ENCODE measurements around the gene UCK1. TPM values are rescaled to one million over a fixed set of nuclear protein-coding genes. Genes with fewer than 3 reads are reported as not detected.
A peak's percentile ranks its signal among the peaks of the same experiment; 100 is the strongest.

UCK1 gene
- total RNA-seq (10 to 100 TPM; 26.1 to 32.0 (median 27.9) TPM), polyA plus RNA-seq (31.5 TPM)
- long read RNA-seq, donor 1, transcript UCK1-204 (7 exons, 2,167 nt) = major isoform, 129 of 165 reads
- long read RNA-seq, donor 1, partial matches to known transcripts = 8 of 165 reads
- long read RNA-seq, donor 1, other reads (novel, unspliced or antisense) = 24 of 165 reads
- long read RNA-seq, donor 2, transcript UCK1-204 (7 exons, 2,167 nt) = major isoform, 70 of 89 reads
- long read RNA-seq, donor 2, partial matches to known transcripts = 4 of 89 reads
- long read RNA-seq, donor 2, other reads (novel, unspliced or antisense) = 13 of 89 reads
- long read RNA-seq, donor 3, transcript UCK1-204 (7 exons, 2,167 nt) = major isoform, 127 of 170 reads
- long read RNA-seq, donor 3, transcript UCK1-202 (7 exons, 2,051 nt) = minor isoform, 8 of 170 reads
- long read RNA-seq, donor 3, partial matches to known transcripts = 8 of 170 reads
- long read RNA-seq, donor 3, other reads (novel, unspliced or antisense) = 26 of 170 reads
- long read RNA-seq, donor 4, transcript UCK1-204 (7 exons, 2,167 nt) = major isoform, 47 of 73 reads
- long read RNA-seq, donor 4, partial matches to known transcripts = 1 of 73 reads
- long read RNA-seq, donor 4, other reads (novel, unspliced or antisense) = 22 of 73 reads

DNA sequence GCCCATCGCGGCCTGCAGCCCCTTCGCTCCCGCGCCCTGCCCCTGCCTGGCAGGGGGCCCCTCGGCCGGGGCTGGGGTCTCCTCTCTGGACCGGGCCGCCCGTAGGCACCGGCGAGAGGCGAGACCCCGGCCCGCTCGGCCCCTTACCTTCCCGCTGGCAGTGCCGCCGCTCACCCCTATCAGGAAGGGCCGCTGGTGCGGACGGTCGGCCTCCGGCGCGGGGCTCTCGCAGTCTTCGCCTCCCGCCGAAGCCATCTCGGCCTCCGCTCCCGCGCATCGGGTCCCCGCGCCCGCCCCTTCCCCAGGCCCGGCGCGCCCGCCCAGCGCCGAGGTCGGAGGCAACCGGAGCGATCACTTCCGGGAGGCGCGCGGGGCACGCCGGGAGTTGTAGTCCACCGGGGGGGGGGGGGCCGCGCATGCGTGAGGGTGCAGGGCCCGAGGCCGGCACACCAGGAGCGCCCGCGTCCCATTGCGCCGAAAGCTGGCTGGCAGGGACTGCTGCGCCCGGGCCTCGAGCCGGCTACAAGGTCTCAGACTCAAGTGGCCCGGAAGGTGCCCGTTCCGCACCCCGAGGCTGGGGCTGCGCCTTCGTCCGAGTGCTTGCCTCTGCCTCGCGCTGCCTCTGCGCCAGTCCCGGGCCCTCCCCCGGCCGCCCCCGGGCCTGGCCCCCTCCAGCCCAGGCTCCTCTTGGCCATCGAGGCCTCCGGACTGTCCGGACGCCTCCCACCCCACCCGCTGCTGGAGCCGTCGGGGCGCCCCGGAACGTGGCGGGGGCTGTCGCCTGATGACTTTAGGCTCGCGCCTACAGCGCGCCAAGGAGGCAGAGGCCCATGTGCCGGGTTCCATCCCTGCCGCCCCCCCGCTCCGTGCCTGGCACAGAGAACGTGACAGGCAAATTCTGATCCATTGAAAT, at the start of gene UCK1:
Gene UCK1 (minus strand): TSS at position 344 of the 913 bp plus-strand sequence. CDS start 89 bp downstream, at position 255.
- H3K27ac ChIP-seq (ENCODE audit: low read length) = peak within 1 kb of the TSS; percentile 46
- 7% methylated on average over 103 of the region's 103 CpGs for WGBS
- intact Hi-C loops (cut with DNase I) = no loop called here
- peak; percentile 84 to 94 (median 93) for DNase-seq
- ATAC-seq = peak; percentile 96 to 98
- H3K9me3 ChIP-seq (ENCODE audit: control insufficient read depth, low read length) = no peaks in the 10 kb centered on the region
- peak within 1 kb of the TSS; percentile 96 for H3K4me3 ChIP-seq (ENCODE audit: low read length)
- H3K27me3 ChIP-seq (ENCODE audit: control insufficient read depth, insufficient read depth) = no peaks in the 10 kb centered on the region
- H3K4me1 ChIP-seq (ENCODE audit: control insufficient read depth, insufficient read depth, low read length) = peaks cover 3% of the 10 kb centered on the region

DNA sequence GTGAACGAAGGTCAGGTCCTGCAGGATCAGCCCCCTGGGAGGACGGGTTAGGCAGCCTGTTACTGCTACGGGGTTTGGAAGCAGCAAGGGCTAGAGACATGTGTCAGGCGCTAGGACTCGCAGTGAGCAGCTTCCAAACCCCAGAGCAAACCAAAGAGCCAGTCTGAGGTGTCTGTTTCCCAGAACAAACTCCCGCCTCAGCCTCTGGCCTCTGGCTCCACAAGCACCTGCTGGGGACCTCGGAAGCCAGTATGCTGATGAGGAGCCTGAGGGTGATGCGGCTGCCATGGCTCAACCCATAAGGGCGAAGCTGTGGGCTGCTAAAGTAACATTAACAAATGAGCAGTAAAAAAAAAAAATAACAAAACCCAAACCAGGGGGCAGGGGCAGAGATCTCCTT, 49.3 kb upstream of the UCK1 start:
- ATAC-seq (no peak), DNase-seq (no peak)
- Histone ChIP-seq H3K9me3 (ENCODE audit: control insufficient read depth, low read length) (no peaks in the 10 kb centered on the region), H3K27ac (ENCODE audit: low read length) (no peak overlapping the region), H3K27me3 (ENCODE audit: control insufficient read depth, insufficient read depth) (no peaks in the 10 kb centered on the region), H3K4me1 (ENCODE audit: control insufficient read depth, insufficient read depth, low read length) (peaks cover 2% of the 10 kb centered on the region), H3K4me3 (ENCODE audit: low read length) (no peak overlapping the region)
- WGBS = 85% methylated on average over 9 of the region's 9 CpGs
- intact Hi-C loops (cut with DNase I) = no loop called here

DNA sequence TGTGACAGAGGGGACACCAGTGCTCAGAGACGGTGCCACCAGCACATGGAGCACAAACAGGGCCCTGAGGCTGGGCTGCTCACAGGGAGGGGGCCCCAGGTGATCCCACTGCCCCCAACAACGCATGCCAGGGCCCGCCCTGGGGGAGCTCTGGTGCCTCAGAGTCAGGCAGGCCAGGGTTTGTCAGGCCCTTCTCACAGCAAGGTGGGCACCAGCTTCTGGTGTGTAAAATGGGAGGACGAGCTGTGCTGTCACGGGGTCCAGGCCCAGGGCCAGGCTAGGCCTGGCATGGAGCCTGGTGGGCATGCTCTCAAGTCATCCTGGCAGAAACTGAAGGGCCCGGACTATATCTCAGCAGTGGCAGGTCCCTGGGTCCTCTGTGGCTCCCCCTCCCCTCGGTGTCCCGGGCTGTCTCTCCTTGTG, 48.7 kb upstream of the UCK1 start:
- intact Hi-C loops (cut with DNase I) = no loop called here
- Histone ChIP-seq H3K4me1 (ENCODE audit: control insufficient read depth, insufficient read depth, low read length) (peaks cover 2% of the 10 kb centered on the region), H3K9me3 (ENCODE audit: control insufficient read depth, low read length) (no peaks in the 10 kb centered on the region), H3K27ac (ENCODE audit: low read length) (no peak overlapping the region), H3K4me3 (ENCODE audit: low read length) (no peak overlapping the region), H3K27me3 (ENCODE audit: control insufficient read depth, insufficient read depth) (no peaks in the 10 kb centered on the region)
- ATAC-seq (peak; percentile 26 to 58), DNase-seq (peak in 2 of 3 donors; percentile 68 to 79)
- 67% methylated on average over 8 of the region's 8 CpGs for WGBS

DNA sequence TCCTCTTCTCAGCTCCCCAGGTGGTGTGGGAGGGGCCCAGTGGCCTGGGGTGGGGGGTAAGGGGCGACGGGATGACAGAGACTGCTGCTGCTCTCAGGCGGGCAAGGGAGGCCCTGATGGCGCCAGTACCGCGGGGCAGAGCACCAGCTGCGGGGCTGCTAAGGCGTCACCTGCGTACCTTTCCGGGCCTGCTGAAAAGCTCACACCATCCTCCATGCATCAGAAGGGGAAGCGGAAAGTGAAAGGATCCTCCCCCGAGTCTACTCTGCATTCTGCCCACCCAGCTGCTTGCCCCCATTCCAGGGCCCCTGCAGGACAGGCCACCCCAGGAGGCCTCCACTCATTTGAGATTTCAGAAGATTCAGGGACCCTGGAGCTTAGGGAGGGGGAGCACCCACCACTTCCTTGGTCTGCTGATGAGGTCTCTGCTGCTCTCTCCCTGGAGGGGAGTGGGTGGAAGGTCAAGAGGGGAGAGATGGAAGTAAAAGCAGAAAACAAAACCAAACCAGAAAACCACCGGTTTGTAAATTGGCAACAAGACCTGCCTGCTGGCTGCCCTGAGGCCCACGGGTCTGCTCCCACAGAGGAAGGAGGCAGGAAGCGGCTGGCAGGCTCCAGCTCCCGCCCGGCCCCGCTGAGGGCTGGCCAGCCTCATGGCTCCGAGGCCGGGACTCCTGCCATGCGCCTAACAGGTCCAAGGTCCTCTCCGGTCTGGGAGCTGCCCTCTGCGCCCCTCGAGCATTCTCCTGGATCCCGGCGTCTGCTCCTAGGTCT, 47.9 kb upstream of the UCK1 start:
- intact Hi-C loops (cut with DNase I) = no loop called here
- no peak overlapping the region for H3K4me3 ChIP-seq (ENCODE audit: low read length)
- H3K27me3 ChIP-seq (ENCODE audit: control insufficient read depth, insufficient read depth) = no peaks in the 10 kb centered on the region
- H3K27ac ChIP-seq (ENCODE audit: low read length) = no peak overlapping the region
- WGBS = 72% methylated on average over 26 of the region's 26 CpGs
- DNase-seq = peak in 1 of 3 donors; percentile 61
- no peaks in the 10 kb centered on the region for H3K9me3 ChIP-seq (ENCODE audit: control insufficient read depth, low read length)
- H3K4me1 ChIP-seq (ENCODE audit: control insufficient read depth, insufficient read depth, low read length) = peaks cover 2% of the 10 kb centered on the region
- ATAC-seq = no peak

DNA sequence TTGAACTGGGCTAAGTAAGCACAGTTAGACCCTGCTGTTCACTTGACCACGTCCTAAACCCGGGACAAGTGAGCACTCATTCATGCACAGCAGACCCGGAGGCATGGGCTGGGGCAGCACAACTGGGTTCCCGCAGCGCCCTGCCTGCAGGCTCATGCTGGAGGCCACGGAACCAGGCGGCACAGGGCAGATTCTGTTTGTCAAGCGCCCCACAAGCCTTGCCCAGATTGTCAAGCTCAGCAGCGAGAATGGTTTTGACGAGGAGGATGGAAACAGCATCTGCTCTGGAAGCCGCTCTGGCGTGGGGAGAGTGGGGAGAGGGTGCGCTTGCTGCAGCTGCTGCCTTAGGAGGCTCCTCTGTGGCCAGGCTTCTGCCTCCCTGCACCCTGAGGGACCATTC, 47.0 kb upstream of the UCK1 start:
- intact Hi-C loops (cut with DNase I) = no loop called here
- H3K27me3 ChIP-seq (ENCODE audit: control insufficient read depth, insufficient read depth) = no peaks in the 10 kb centered on the region
- 92% methylated on average over 13 of the region's 13 CpGs for WGBS
- ATAC-seq = no peak
- H3K4me3 ChIP-seq (ENCODE audit: low read length) = no peak overlapping the region
- H3K4me1 ChIP-seq (ENCODE audit: control insufficient read depth, insufficient read depth, low read length) = peaks cover 2% of the 10 kb centered on the region
- H3K27ac ChIP-seq (ENCODE audit: low read length) = no peak overlapping the region
- no peak for DNase-seq
- no peaks in the 10 kb centered on the region for H3K9me3 ChIP-seq (ENCODE audit: control insufficient read depth, low read length)

DNA sequence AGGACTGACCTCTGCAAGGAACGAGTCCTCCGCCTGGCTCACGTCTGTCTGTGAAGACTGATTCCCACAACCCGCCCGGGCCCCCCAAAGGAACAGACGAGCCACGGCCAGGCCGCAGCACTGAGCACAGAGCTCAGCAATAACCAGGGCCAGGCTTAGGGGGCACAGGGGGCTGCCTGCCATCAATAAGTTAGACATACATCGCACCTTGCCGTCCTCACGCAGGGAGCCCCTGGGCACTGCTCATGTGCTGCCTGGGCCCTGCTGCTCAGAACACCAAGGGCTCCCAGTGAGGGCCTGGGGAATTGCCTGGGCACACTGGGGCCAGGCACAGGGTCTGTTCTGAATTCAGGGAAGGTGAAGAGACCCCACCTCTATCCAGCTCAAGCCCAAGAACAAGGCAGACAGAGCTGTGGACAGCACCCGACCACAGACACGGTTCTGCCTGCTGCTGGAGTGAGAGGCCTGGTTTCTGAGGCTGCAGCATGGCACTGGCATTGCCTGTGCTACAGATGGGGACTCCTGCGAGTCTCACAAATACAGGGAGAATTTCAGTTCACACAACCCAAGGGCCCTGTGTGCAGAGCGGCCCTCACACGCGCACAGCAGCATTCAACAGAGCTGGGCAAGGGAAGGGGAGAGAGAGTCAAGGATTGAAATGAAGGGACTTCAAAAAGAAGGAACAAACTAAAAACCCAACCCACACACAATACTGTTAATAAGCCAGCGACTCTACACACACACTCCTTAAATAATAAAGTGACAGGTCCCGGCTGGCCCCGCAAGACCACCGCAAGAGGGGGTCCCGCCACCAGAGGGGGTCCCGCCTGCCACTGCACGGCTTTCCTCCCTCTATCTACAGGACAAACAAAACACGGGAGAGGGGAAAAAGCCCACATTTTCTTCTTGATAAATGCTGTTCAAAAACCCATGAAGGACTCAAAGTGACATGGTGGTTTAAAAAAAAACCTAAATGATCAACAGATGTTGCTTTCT, 46.2 kb upstream of the UCK1 start:
- no peaks in the 10 kb centered on the region for H3K9me3 ChIP-seq (ENCODE audit: control insufficient read depth, low read length)
- no peak for ATAC-seq
- peaks cover 2% of the 10 kb centered on the region for H3K4me1 ChIP-seq (ENCODE audit: control insufficient read depth, insufficient read depth, low read length)
- intact Hi-C loops (cut with DNase I) = no loop called here
- no peak overlapping the region for H3K27ac ChIP-seq (ENCODE audit: low read length)
- WGBS = 88% methylated on average over 25 of the region's 25 CpGs
- no peak overlapping the region for H3K4me3 ChIP-seq (ENCODE audit: low read length)
- no peak for DNase-seq
- H3K27me3 ChIP-seq (ENCODE audit: control insufficient read depth, insufficient read depth) = no peaks in the 10 kb centered on the region

DNA sequence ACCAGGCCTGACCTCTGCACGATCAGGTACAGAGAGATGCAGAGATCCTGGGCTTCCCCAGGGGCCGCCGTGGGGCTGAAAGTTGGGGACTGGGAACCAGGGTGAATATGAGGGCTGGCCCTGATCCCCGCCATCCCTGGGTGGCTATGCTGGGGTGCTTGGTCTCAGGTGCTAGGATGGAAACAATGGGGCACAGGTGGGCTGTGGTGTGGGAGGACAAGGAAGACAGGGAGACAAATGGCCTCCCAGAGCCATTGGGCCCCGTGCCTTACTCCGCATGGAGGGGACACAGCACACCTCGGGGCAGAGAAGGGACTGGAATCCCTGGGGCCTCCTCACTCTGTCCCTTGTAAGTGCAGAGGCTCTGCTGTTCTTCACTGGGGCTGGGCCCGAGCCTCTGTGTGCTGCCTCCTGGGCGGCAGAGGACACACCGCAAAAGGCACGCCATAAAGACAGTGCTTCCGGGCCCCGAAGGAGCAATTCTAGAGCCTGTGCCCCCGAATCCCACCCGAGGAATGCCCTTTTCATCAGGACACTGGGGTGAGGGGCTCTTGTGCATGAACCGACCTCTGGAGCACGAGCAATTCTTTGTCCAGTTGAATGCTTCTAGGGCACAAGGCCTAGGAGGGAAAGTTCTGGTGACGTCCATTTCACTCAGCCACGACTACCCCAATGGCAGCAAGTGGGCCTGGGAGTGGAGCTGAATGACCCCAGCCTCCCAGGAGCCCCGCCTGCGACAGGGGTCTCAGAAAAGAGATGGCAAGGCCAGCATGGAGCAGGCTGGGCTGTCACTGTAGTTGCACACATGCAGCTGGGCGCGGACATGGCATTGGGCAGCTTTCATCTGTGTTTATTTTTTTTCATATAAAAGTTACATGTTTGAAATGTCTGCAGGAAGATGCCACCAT, 45.1 kb upstream of the UCK1 start:
- ATAC-seq (no peak), DNase-seq (no peak)
- H3K4me3 ChIP-seq (ENCODE audit: low read length) = no peak overlapping the region
- WGBS = 94% methylated on average over 23 of the region's 23 CpGs
- no peaks in the 10 kb centered on the region for H3K27me3 ChIP-seq (ENCODE audit: control insufficient read depth, insufficient read depth)
- intact Hi-C loops (cut with DNase I) = no loop called here
- peaks cover 2% of the 10 kb centered on the region for H3K4me1 ChIP-seq (ENCODE audit: control insufficient read depth, insufficient read depth, low read length)
- H3K9me3 ChIP-seq (ENCODE audit: control insufficient read depth, low read length) = no peaks in the 10 kb centered on the region
- no peak overlapping the region for H3K27ac ChIP-seq (ENCODE audit: low read length)

DNA sequence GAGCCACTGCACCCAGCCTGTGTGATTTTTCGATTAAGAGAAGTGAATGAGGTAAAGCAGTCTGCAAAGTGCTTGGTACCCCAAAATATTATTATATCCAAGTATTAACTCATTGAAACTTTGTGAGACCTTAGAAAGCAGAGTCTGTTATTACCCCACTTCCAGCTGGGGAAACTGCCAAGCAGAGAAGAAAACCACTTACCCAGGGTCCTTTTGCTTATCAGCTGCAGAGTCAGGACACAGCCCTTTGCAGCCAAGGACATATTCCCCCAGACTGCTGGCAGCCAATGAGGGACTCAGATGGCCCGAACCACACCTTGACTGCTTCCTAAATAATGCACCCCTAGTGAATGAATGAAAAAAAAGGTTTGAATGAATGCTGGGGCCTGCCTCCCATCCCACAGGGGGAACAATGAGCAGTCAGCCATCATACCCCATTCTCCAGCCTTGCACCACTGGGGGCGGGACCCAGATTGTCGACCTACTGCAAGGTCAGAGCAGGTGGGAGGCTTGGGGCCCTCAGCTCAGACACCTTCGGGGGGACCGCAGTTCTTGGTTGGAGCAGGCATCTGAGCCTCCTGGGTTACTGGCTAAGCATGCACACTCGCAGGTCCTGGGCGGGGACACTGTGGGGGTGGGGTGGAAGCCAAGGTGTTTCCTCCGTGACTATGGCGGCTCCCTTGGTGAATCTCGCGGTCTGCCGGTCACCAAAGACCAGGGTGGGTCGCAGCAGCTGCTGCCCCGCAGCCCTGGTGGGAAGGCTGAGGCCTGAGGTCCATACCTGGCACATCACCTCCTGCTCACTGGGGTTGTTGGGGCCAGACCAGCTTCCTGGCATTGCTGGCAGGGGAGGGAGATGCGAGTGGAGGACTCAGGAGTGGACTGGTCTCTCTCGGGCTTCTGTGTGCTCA, 43.9 kb upstream of the UCK1 start:
- H3K4me3 ChIP-seq (ENCODE audit: low read length) = no peak overlapping the region
- 89% methylated on average over 17 of the region's 17 CpGs for WGBS
- ATAC-seq = peak in 1 of 2 donors; percentile 3
- no peak for DNase-seq
- H3K27ac ChIP-seq (ENCODE audit: low read length) = no peak overlapping the region
- H3K4me1 ChIP-seq (ENCODE audit: control insufficient read depth, insufficient read depth, low read length) = no peaks in the 10 kb centered on the region
- H3K9me3 ChIP-seq (ENCODE audit: control insufficient read depth, low read length) = no peaks in the 10 kb centered on the region
- intact Hi-C loops (cut with DNase I) = no loop called here
- H3K27me3 ChIP-seq (ENCODE audit: control insufficient read depth, insufficient read depth) = no peaks in the 10 kb centered on the region

Measured in right cardiac atrium (tissue), 5 donors.